Stimulated activated CD8-positive, alpha-beta memory T cell treated with anti-CD3 and anti-CD28 coated beads, Interleukin-7, amount 100 ng/mL, for 4 hours (primary cell): ENCODE data around the gene SYPL1.
"Not testable (repeated sequence)": the region's sequence is repeated elsewhere in the genome, so short reads cannot be mapped to it uniquely, and the experiment has no call there.

Experiments used
- DNase-seq, 2 donors: peaks; one replicate each; pipeline ENCODE4 v3.0.0-alpha.2; 2020; ENCODE audit warnings: low read depth in 2 of 2

SYPL1 gene

GRCh38 chr7:106112118-106112971 lies at the start of gene SYPL1:
TSS of gene SYPL1 (minus strand) at chr7:106112312. CDS start at chr7:106112208, 104 bp downstream.
- peak; percentile 80 to 93 for DNase-seq

GRCh38 chr7:106155027-106155426 lies 42.9 kb upstream of the SYPL1 start:
- DNase-seq, result no peak

DNA sequence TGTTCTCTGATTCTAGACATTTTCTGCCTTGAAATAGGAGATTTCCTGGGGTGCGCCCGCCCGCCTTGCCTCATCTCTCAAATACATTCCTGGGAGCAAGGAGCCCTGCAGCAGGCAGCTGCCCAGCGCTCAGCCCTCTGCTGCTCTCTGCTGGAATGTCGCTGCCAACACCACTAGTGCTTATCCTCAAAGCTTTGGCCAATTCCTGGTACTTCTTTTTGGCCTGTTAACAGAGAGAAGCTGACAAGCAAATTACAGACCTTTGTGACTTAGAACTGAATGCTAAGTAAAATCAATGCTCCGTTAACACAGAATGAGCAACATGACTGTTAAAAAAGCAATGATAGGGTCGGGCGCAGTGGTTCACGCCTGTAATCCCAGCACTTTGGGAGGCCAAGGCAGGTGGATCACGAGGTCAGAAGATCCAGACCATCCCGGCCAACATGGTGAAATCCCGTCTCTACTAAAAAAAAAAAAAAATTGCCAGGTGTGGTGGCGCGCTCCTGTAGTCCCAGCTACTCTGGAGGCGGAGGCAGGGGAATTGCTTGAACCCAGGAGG lies 41.9 kb upstream of the SYPL1 start:
- peak; percentile 29 to 55 for DNase-seq

GRCh38 chr7:106152313-106152665 lies 40.2 kb upstream of the SYPL1 start:
- no peak for DNase-seq

GRCh38 chr7:106151459-106152312 lies 39.6 kb upstream of the SYPL1 start:
- no peak for DNase-seq

- DNase-seq, result no peak
Observed at GRCh38 chr7:106143711-106144337, 31.7 kb upstream of the SYPL1 start.

GRCh38 chr7:106142136-106142535 lies 30.0 kb upstream of the SYPL1 start:
- no peak for DNase-seq

DNA sequence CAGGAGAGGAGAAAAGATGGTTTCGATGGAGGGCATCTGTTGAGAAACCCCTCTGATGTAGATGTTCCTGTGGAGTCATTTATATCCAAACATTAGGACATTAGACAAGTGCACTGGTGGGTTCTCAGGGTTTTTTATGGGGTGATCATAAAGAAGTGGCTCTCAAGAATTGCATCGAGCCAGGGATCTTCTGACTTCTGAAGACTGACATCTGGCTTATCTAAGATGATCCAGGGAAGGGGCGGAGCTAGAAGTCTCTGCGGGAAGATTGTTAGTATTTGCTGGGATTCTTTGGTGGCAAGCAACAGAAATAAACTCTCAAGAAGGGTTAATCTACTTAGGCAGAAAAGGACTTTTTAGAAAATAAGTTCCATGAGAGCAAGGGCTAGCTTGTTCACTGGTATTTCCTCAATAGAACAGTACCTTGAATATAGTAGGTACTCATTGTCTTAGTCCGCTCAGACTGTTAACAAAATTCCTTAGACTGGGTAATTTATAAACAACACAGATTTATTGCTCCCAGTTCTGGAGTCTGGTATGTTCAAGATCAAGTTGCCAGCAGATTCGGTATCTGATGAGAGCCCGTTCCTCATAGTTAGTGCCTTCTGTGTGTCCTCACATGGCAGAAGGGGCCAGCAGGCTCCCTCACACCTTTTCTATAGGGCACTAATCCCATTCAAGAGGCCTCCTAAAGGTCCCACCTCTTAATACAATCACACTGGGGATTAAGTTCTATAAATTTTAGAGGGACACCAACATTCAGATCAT lies 28.5 kb upstream of the SYPL1 start:
- no peak for DNase-seq

DNA sequence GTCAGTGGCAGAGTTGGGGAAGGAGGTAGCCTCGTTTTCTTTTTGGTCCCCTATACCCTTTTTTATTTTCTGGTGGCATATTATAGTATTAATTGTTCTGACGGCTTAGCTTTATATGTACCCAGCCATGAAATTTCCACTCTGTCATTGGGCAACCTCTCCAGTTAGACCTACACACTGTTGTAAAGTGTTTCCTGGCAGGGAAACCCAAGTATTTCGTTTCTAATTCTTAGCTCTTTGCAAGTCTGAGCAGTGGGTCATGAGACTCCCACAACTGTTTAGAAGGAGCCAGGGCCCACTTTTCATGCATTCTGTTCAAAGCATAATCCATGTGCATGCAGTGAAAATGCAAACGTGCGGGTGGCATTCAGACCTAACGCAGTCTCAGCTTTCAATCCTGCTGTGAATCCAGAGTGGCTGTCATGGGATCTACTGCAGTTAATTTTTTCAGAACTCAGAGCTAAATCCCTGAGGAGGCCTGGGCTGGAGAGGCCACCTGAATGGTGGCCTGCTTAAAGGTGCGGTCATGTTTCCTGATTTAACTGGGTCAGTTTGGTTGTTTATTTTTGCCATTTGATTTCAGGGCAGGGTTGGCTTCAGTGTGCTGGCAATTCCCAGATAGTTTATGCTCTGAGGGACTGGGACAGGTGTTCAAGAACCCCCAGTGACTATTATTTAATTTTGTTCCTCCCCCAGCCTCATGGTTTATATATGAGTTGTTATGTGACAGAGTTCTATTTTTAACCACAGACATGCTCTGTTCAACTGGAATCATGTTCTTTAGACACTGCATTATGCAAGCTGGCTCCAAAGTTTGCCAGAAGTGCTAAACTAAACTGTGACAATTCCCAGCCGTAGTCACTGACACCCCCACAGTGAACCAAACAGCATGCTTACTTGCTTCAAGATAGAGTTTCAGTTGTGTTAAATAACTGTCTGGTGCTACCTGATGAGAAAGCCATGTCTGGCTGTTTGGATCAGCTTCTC lies 27.4 kb upstream of the SYPL1 start:
- no peak for DNase-seq

DNA sequence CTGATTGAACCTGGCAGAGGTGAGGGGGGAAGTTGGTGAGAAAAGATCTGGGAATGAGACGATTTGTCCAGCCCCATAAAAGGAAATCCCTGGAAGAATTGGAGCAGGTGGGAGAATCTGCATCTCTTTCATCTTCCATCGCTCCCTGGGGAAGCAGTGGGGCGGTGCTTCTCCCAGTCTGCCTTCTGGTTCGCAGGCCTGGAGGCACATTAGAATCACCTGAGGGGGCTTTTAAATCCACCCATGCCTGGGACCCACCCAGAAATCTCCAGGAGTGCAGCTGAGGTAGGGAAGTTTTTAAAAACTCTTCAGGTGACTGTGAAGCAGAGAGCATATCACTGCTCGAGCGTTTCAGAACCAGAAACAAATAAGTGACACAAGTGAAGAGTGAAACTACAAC lies 26.7 kb upstream of the SYPL1 start:
- DNase-seq, result no peak

DNA sequence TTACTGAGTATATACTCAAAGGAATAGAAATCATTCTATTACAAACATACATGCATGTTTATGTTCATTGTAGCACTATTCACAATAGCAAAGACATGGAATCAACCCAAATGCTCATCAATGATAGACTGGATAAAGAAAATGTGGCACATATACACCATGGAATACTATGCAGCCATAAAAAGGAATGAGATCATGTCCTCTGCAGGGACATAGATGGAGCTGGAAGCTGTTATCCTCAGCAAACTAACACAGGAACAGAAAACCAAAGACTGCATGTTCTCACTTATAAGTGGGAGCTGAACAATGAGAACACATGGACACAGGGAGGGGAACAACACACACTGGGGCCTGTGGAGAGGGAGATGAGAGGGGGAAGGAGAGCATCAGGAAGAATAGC lies 26.1 kb upstream of the SYPL1 start:
- DNase-seq, result not testable (repeated sequence)

GRCh38 chr7:106134241-106134640 lies 22.1 kb upstream of the SYPL1 start:
- no peak for DNase-seq

DNA sequence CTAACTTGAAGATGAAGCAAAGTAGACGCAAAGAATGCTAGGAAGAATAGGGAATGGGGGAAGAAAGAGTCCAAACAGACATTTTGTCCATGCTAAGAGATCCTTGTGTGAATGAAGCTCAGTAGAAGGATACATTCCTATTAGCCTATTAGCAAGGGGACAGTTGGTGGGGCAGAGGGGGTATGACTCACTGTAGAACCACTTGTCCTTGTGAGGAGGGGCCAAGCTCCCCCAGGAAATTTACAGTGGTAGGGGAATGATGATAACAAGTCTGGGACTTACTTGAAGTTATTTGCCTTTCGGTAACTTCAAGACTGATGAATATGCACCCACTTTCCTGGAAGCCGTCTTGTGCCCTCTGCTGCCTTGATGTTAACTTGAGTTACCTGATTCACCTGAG lies 17.2 kb upstream of the SYPL1 start:
- DNase-seq, result no peak

DNA sequence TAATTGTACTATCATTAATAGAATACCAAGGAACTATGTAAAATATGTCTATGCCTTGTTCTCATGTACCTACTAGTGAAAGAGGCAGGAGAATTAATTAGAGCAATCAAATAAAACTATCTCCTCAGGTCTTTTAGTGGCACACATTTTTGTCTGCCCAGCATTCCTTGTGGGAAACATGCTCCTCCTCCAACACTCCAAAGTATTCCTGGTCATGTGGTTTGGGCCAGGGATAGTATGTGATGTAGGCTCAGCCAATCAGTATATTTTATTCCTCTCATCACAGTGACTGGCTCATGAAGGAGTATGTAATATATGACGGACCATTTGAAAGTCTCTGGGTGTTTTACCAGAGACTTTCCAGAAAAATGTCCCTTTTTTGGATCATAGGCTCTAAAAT lies 16.7 kb upstream of the SYPL1 start:
- DNase-seq, result no peak

GRCh38 chr7:106127984-106128780 lies 16.1 kb upstream of the SYPL1 start:
- DNase-seq, result no peak

- DNase-seq, result peak in 1 of 2 donors; percentile 29
Observed at GRCh38 chr7:106126170-106126938, 14.2 kb upstream of the SYPL1 start.

GRCh38 chr7:106125417-106125816 lies 13.3 kb upstream of the SYPL1 start:
- DNase-seq, result no peak

GRCh38 chr7:106124186-106124585 lies 12.1 kb upstream of the SYPL1 start:
- DNase-seq, result no peak
